SK-N-SH treated with all-trans-retinoic acid at 6 μM for 48 hours (cell line): Measurements from ENCODE around the gene UTP14A.

ENCODE experiments used
- ATAC-seq: fragments of 200-7000 bp; cut with Tn5 transposase; 3 replicates; pipeline ENCODE4 v1.9.1; 2020; ENCODE audit warnings: mild to moderate bottlenecking, moderate library complexity
- BACH2 ChIP-seq: fragments of 250-450 bp; sonication (Bioruptor Pico); IDR thresholded peaks from 2 replicates; pipeline ENCODE4 v1.9.0; 2021; ENCODE audit warnings: mild to moderate bottlenecking, borderline replicate concordance
- ISL1 ChIP-seq: fragments of 250-450 bp; sonication (Bioruptor Pico); IDR thresholded peaks from 2 replicates; pipeline ENCODE4 v2.1.2; 2022; ENCODE audit warnings: mild to moderate bottlenecking, moderate library complexity
- PPARA ChIP-seq: fragments of 250-450 bp; sonication (Bioruptor Pico); IDR thresholded peaks from 2 replicates; pipeline ENCODE4 v1.5.0; 2020; ENCODE audit warnings: mild to moderate bottlenecking, borderline replicate concordance
- SNAI2 ChIP-seq: fragments of 250-450 bp; sonication (Bioruptor Pico); IDR thresholded peaks from 2 replicates; pipeline ENCODE4 v1.5.0; 2020; ENCODE audit warnings: mild to moderate bottlenecking, moderate library complexity
- TOX ChIP-seq: fragments of 250-450 bp; sonication (Bioruptor Pico); IDR thresholded peaks from 2 replicates; pipeline ENCODE4 v1.8.0; 2021; ENCODE audit warnings: mild to moderate bottlenecking, moderate library complexity, borderline replicate concordance
- ZFP3 ChIP-seq: fragments of 250-450 bp; sonication (Bioruptor Pico); IDR thresholded peaks from 2 replicates; pipeline ENCODE4 v1.5.0; 2020; ENCODE audit warnings: mild to moderate bottlenecking, moderate library complexity
- ZFP30 ChIP-seq: fragments of 450-650 bp; formaldehyde crosslinking; IDR thresholded peaks from 2 replicates; pipeline ENCODE4 v1.5.0; 2022; ENCODE audit warnings: mild to moderate bottlenecking, moderate library complexity
- ZNF8 ChIP-seq: fragments of 450-650 bp; formaldehyde crosslinking; IDR thresholded peaks from 2 replicates; pipeline ENCODE4 v1.5.0; 2020; ENCODE audit warnings: mild to moderate bottlenecking, moderate library complexity
- TF ChIP-seq, protein P1 (sequence below): fragments of 250-450 bp; sonication (Bioruptor Pico); IDR thresholded peaks from 2 replicates; pipeline ENCODE4 v1.5.1; 2020; ENCODE audit warnings: low read depth, mild to moderate bottlenecking, moderate library complexity
- TF ChIP-seq, protein P2 (sequence below): fragments of 250-450 bp; sonication (Bioruptor Pico); IDR thresholded peaks from 2 replicates; pipeline ENCODE4 v1.5.0; 2020; ENCODE audit warnings: mild to moderate bottlenecking, moderate library complexity
- TF ChIP-seq, protein P3 (sequence below): fragments of 250-450 bp; sonication (Bioruptor Pico); IDR thresholded peaks from 2 replicates; pipeline ENCODE4 v1.5.1; 2021; ENCODE audit warnings: mild to moderate bottlenecking, moderate library complexity

UTP14A gene

DNA sequence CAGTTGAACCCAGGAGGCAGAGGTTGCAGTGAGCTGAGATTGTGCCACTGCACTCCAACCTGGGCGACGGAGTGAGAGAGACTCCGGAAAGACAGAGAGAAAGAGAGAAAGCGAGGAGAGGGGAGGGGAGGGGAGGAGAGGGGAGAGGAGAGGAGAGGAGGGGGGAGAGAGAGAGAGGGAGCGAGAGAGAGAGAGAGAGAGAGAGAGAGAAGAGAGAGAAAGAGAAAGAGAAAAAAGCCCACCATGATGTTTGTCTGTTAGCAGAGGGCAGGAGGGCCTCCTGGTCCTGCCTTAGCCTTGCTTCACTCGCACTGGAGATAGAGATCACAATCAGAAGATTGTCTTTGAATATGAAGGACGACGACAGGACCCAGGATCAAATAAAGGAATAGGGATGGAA lies 57.8 kb downstream of the UTP14A start:
- ATAC-seq = no peak
- no peak for TF ChIP-seq BACH2
- no peak for TF ChIP-seq SNAI2 (CRISPR knock-in tag)
- TF ChIP-seq, protein P1, sequence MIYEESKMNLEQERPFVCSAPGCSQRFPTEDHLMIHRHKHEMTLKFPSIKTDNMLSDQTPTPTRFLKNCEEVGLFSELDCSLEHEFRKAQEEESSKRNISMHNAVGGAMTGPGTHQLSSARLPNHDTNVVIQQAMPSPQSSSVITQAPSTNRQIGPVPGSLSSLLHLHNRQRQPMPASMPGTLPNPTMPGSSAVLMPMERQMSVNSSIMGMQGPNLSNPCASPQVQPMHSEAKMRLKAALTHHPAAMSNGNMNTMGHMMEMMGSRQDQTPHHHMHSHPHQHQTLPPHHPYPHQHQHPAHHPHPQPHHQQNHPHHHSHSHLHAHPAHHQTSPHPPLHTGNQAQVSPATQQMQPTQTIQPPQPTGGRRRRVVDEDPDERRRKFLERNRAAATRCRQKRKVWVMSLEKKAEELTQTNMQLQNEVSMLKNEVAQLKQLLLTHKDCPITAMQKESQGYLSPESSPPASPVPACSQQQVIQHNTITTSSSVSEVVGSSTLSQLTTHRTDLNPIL (CRISPR knock-in tag) = no peak

DNA sequence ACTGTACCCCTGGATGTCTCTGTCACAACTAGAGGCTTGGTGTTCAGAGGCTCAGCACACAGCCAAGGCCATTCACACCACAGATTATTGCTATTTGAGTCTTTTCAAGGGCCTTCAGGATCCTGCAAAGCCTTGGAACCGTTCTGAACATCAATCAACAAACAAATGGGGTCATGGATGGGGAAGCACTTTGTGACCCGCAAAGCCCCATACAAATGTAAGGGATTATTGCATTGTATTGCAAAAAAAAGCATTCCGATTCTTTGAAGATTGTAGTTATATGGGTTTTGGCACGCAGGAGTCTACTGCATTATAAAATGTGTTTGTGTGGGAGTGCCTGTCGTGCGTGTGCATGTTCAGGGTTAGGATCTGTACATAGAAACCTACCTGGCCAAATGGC lies 59.2 kb downstream of the UTP14A start:
- no peak for ATAC-seq
- TF ChIP-seq PPARA (CRISPR knock-in tag) = no peak
- no peak for TF ChIP-seq ISL1 (CRISPR knock-in tag)
- no peak for TF ChIP-seq ZNF8
- TF ChIP-seq, protein P2, sequence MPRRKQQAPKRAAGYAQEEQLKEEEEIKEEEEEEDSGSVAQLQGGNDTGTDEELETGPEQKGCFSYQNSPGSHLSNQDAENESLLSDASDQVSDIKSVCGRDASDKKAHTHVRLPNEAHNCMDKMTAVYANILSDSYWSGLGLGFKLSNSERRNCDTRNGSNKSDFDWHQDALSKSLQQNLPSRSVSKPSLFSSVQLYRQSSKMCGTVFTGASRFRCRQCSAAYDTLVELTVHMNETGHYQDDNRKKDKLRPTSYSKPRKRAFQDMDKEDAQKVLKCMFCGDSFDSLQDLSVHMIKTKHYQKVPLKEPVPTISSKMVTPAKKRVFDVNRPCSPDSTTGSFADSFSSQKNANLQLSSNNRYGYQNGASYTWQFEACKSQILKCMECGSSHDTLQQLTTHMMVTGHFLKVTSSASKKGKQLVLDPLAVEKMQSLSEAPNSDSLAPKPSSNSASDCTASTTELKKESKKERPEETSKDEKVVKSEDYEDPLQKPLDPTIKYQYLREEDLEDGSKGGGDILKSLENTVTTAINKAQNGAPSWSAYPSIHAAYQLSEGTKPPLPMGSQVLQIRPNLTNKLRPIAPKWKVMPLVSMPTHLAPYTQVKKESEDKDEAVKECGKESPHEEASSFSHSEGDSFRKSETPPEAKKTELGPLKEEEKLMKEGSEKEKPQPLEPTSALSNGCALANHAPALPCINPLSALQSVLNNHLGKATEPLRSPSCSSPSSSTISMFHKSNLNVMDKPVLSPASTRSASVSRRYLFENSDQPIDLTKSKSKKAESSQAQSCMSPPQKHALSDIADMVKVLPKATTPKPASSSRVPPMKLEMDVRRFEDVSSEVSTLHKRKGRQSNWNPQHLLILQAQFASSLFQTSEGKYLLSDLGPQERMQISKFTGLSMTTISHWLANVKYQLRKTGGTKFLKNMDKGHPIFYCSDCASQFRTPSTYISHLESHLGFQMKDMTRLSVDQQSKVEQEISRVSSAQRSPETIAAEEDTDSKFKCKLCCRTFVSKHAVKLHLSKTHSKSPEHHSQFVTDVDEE (CRISPR knock-in tag) = no peak
- TF ChIP-seq, protein P3, sequence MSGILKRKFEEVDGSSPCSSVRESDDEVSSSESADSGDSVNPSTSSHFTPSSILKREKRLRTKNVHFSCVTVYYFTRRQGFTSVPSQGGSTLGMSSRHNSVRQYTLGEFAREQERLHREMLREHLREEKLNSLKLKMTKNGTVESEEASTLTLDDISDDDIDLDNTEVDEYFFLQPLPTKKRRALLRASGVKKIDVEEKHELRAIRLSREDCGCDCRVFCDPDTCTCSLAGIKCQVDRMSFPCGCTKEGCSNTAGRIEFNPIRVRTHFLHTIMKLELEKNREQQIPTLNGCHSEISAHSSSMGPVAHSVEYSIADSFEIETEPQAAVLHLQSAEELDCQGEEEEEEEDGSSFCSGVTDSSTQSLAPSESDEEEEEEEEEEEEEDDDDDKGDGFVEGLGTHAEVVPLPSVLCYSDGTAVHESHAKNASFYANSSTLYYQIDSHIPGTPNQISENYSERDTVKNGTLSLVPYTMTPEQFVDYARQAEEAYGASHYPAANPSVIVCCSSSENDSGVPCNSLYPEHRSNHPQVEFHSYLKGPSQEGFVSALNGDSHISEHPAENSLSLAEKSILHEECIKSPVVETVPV (CRISPR knock-in tag) = no peak
- no peak for TF ChIP-seq TOX (CRISPR knock-in tag)

DNA sequence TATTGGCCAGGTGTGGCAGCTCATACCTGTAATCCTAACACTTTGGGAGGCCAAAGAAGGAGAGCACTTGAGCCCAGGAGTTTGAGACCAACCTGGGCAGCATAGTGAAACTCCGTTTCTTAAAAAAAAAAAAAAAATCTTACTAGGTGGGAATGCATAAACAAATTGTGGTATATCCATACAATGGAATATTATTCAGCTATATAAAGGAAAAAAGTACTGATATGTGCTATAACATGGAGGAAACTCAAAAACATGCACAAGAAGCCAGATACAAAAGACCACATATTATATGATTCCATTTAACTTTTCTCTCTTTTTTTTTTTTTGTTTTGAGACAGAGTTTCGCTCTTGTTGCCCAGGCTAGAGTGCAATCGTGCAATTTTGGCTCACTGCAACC lies 63.0 kb downstream of the UTP14A start:
- no peak for ATAC-seq

DNA sequence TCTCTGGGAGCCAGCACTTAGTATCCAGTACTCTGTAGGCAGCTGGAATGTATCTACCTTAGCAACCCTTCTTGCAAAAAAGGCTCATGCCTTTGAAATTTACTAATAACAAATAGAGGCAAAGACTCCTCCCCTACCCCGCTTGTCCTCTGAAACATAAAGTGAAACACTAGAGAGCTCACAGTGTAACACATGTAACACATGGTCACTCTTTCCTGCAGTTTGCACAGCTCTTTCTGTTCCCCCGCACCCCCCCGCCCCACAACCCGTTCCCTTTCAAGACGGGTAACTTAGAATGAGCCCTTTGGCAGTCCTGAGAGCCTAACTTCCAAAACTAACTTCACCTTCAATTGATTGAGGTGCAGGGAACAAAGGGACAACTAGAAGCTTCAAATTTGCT lies 70.5 kb downstream of the UTP14A start:
- TF ChIP-seq ZFP30 (no peak), ZFP3 (CRISPR knock-in tag) (no peak), SNAI2 (CRISPR knock-in tag) (no peak), ISL1 (CRISPR knock-in tag) (no peak), ZNF8 (no peak), TOX (CRISPR knock-in tag) (no peak)
- no peak for ATAC-seq

More for the DNA sequence above, 63.0 kb downstream of the UTP14A start:
- peak; percentile 98 for TF ChIP-seq ZNF8
- TF ChIP-seq, protein P2 (CRISPR knock-in tag) = no peak
